Measurements from ENCODE around the gene PARD6B. TPM values are rescaled to one million over a fixed set of nuclear protein-coding genes. Genes with fewer than 3 reads are reported as not detected.

PARD6B gene
- total and polyA plus RNA-seq, 2 of the 13 experiments (the other 11 are each of a cell fraction or from before 2014, with no cell fraction given), result 6.9 to 22.2 TPM

DNA sequence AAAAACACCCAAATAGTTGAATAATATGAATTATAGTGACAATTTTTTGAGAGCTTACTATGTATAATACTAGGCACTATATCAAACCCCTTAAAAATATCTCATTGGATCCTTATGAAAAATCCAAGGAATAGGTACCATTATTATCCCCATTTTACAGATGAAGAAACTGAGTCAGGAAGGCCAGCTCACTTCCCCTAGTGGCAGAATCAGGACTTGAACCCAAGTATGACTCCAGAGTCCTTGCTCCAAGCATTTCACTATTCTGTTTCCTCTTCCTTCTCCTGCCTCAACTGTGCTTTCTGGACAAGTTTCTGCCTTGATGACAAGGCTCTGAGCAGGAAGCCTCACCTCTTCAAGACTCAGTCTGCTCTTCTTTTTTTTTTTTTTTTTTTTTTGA, 10.8 kb upstream of the PARD6B start:
- FAIRE-seq (no peak), ATAC-seq (no peak), DNase-seq (ENCODE audit: low spot score) (no peak)
- H3K4me2 ChIP-seq (ENCODE audit: low read depth, low read length), result no peak overlapping the region
- no TSS peak for BruUV-seq (replicated peaks)
- H3K4me3 ChIP-seq (replicated peaks in 1 of 3; ENCODE audit: insufficient read depth in 1 of 3, low read depth in 2 of 3, low read length in 3 of 3), result no peak overlapping the region
- no peaks in the 10 kb centered on the region for H3K27me3 ChIP-seq (ENCODE audit: control insufficient read depth in 1 of 2, insufficient read depth in 2 of 2, low read length in 2 of 2)
- no peaks in the 10 kb centered on the region for H3K9me3 ChIP-seq (ENCODE audit: low read length)
- no peaks in the 10 kb centered on the region for H3K36me3 ChIP-seq (replicated peaks in 1 of 2; ENCODE audit: control insufficient read depth in 1 of 2, insufficient read depth in 2 of 2, low read length in 2 of 2)
- no peak overlapping the region for H3K27ac ChIP-seq (ENCODE audit: extremely low read length, insufficient read depth, low read length)
- H3K4me1 ChIP-seq (ENCODE audit: insufficient read depth, low read length), result peaks cover 39% of the 10 kb centered on the region
- POLR2A ChIA-PET, result no interaction called here
- intact Hi-C loops (cut with micrococcal nuclease; ENCODE audit: unreplicated experiment), result no loop called here
- no peak overlapping the region for H2AFZ ChIP-seq (ENCODE audit: low read length)
- in situ Hi-C loops (cut with HindIII; ENCODE audit: extremely low pct_ligation_motif_present, low pct_unique_long_range_greater_than_20kb), result no loop called here
- no peak overlapping the region for H3K9ac ChIP-seq (ENCODE audit: insufficient read depth, low read depth, low read length)
- no peaks in the 10 kb centered on the region for H4K20me1 ChIP-seq (ENCODE audit: insufficient read depth, low read length)
- H3K79me2 ChIP-seq (ENCODE audit: insufficient read depth, low read length), result no peaks in the 10 kb centered on the region
- TF ChIP-seq, protein P1, sequence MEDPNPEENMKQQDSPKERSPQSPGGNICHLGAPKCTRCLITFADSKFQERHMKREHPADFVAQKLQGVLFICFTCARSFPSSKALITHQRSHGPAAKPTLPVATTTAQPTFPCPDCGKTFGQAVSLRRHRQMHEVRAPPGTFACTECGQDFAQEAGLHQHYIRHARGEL (CRISPR knock-in tag; IDR thresholded peaks at IDR 0.05), result no peak
- TF ChIP-seq ZNF629 (CRISPR knock-in tag; conservative IDR thresholded peaks at IDR 0.05) (peak; percentile 94), ZMYM3 (CRISPR knock-in tag; IDR thresholded peaks at IDR 0.05) (peak; percentile 63), MIER3 (CRISPR knock-in tag; IDR thresholded peaks at IDR 0.05; ENCODE audit: borderline replicate concordance) (no peak)
- CTCF ChIA-PET (ENCODE audit: low intra/inter-chr PET ratio, low total read pairs), result no interaction called here

DNA sequence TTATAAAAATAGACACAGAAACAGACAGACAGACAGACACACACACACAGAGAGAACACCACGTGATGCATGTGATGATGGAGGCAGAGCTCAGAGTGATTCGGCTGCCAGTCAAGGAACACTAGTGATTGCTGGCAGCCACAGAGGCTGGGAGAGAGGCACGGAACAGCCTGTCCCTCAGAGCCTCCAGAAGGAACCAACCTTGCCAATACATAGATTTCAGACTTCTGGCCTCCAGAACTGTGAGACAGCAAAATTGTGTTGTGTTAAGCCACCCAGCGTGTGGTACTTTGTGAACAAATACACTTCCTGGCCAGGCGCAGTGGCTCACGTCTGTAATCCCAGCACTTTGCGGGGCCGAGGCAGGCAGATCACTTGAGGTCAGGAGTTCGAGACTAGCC, 9.5 kb upstream of the PARD6B start:
- Histone ChIP-seq H3K36me3 (replicated peaks in 1 of 2; ENCODE audit: control insufficient read depth in 1 of 2, insufficient read depth in 2 of 2, low read length in 2 of 2) (no peaks in the 10 kb centered on the region), H3K79me2 (ENCODE audit: insufficient read depth, low read length) (no peaks in the 10 kb centered on the region), H3K27me3 (ENCODE audit: control insufficient read depth in 1 of 2, insufficient read depth in 2 of 2, low read length in 2 of 2) (no peaks in the 10 kb centered on the region), H3K4me1 (ENCODE audit: insufficient read depth, low read length) (peaks cover 42% of the 10 kb centered on the region), H3K27ac (ENCODE audit: extremely low read length, insufficient read depth, low read length) (no peak overlapping the region), H3K9me3 (ENCODE audit: low read length) (no peaks in the 10 kb centered on the region), H3K9ac (ENCODE audit: insufficient read depth, low read depth, low read length) (no peak overlapping the region), H3K4me3 (replicated peaks in 1 of 3; ENCODE audit: insufficient read depth in 1 of 3, low read depth in 2 of 3, low read length in 3 of 3) (no peak overlapping the region), H3K4me2 (ENCODE audit: low read depth, low read length) (peak overlapping the region; percentile 14; the same call in 1 of the 2 replicates), H4K20me1 (ENCODE audit: insufficient read depth, low read length) (no peaks in the 10 kb centered on the region), H2AFZ (ENCODE audit: low read length) (no peak overlapping the region)
- POLR2A ChIA-PET, result no interaction called here
- BruUV-seq (replicated peaks), result no TSS peak
- CTCF ChIA-PET (ENCODE audit: low intra/inter-chr PET ratio, low total read pairs), result no interaction called here
- WGBS (ENCODE audit: low lambda C conversion rate), result 29% methylated on average over 8 of the region's 9 CpGs
- ATAC-seq, result no peak; the same call in 2 of the 3 replicates
- DNase-seq (ENCODE audit: low spot score), result no peak
- in situ Hi-C loops (cut with HindIII; ENCODE audit: extremely low pct_ligation_motif_present, low pct_unique_long_range_greater_than_20kb) (no loop called here), intact Hi-C loops (cut with micrococcal nuclease; ENCODE audit: unreplicated experiment) (no loop called here)
- no peak for FAIRE-seq
- no peak for TF ChIP-seq ZC3H4 (CRISPR knock-in tag; IDR thresholded peaks at IDR 0.05; ENCODE audit: borderline replicate concordance)
- TF ChIP-seq ATF1 (CRISPR knock-in tag; IDR thresholded peaks at IDR 0.05), result no peak
- no peak for TF ChIP-seq RORA (CRISPR knock-in tag; IDR thresholded peaks at IDR 0.05)
- no peak for TF ChIP-seq SMYD3 (CRISPR knock-in tag; IDR thresholded peaks at IDR 0.05)
- TF ChIP-seq U2AF2 (IDR thresholded peaks at IDR 0.05; ENCODE audit: low read depth, low read length), result no peak
- peak; percentile 27; the same call in 1 of the 2 replicates for TF ChIP-seq PITX1 (CRISPR knock-in tag; IDR thresholded peaks at IDR 0.05)
- TF ChIP-seq ZMYM3 (CRISPR knock-in tag; IDR thresholded peaks at IDR 0.05), result peak; percentile 46; the same call in 1 of the 2 replicates
- TF ChIP-seq, protein P2, sequence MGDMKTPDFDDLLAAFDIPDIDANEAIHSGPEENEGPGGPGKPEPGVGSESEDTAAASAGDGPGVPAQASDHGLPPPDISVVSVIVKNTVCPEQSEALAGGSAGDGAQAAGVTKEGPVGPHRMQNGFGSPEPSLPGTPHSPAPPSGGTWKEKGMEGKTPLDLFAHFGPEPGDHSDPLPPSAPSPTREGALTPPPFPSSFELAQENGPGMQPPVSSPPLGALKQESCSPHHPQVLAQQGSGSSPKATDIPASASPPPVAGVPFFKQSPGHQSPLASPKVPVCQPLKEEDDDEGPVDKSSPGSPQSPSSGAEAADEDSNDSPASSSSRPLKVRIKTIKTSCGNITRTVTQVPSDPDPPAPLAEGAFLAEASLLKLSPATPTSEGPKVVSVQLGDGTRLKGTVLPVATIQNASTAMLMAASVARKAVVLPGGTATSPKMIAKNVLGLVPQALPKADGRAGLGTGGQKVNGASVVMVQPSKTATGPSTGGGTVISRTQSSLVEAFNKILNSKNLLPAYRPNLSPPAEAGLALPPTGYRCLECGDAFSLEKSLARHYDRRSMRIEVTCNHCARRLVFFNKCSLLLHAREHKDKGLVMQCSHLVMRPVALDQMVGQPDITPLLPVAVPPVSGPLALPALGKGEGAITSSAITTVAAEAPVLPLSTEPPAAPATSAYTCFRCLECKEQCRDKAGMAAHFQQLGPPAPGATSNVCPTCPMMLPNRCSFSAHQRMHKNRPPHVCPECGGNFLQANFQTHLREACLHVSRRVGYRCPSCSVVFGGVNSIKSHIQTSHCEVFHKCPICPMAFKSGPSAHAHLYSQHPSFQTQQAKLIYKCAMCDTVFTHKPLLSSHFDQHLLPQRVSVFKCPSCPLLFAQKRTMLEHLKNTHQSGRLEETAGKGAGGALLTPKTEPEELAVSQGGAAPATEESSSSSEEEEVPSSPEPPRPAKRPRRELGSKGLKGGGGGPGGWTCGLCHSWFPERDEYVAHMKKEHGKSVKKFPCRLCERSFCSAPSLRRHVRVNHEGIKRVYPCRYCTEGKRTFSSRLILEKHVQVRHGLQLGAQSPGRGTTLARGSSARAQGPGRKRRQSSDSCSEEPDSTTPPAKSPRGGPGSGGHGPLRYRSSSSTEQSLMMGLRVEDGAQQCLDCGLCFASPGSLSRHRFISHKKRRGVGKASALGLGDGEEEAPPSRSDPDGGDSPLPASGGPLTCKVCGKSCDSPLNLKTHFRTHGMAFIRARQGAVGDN (CRISPR knock-in tag; IDR thresholded peaks at IDR 0.05), result peak; percentile 37; the same call in 1 of the 2 replicates
- no peak for TF ChIP-seq REPIN1 (CRISPR knock-in tag; IDR thresholded peaks at IDR 0.05; ENCODE audit: borderline replicate concordance, low read depth)
- TF ChIP-seq ATM (IDR thresholded peaks at IDR 0.05; ENCODE audit: borderline replicate concordance), result no peak

All from HepG2 (cell line).